HG03342 (cell line): ENCODE data around the gene CFAP221.

Experiments used
- ATAC-seq: cut with Tn5 transposase; IDR thresholded peaks from one replicate; pipeline ENCODE4 v1.9.1; 2021; ENCODE audit warnings: mild to moderate bottlenecking, moderate library complexity; ENCODE audit not compliant: unreplicated experiment

Gene CFAP221

DNA sequence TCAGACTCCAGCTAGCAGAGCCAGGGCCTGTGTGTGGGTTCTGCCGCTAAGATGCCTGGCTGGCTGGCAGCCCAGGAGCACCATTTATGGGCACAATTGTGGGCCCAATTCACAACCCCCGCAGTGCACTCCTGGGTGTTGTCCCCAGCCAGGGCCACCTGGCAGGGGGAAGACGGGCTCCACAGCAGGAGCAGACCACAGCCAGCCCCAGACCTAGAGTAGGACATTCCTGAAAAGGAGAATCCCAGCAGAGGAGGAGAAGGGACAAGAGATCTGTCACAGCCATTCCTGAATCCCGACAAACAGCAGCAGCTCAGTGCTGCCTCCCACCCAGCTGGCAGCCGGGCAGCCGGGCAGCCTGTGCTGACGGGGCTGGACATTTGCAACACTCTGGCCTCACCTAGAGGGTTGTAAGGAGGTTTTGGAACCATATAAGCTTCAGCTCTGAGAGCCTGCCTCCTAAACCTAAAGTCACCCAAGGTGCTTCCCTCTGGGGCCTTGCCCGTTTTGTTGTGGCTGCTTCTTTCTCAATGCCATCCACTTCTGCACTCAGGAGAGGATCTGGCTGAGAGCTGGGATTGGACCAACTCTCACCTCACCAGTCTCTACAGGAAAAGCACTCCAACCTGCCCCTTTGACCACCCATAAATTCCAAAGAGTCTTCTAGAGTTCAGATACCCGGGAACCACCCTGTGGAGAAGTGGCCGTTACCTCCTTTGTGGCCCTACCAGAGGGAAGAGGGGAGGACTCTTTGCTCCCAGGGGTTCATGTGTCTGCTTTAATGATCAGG lies 130.7 kb downstream of the CFAP221 start:
- no peak for ATAC-seq

DNA sequence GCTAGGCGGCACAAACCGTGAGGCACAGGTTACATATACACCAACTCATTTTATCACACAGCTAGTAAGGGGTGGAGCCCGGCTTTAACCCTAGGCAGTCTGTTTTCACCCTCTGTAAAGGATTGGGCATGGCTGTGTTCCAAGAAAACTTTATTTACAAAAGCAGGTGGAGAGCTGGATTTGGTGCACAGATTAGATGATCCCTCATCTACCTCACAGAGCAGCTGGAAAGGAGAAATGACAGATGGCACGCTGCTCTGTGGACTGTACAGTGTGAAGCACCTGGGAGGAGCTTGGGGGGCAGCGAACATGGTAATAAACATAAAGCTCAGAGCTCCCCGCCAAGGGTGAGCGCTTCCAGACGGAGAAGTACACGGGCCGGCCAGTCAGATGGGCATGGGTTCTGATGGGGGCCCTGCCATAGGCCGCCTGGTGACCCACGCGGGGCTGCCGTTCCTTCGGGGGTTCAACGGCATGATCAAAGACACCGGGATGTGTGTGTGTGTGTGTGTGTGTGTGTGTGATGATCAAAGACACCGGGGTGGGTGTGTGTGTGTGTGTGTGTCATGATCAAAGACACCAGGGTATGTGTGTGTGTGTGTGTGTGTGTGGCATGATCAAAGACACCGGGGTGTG lies 133.9 kb downstream of the CFAP221 start:
- no peak for ATAC-seq

DNA sequence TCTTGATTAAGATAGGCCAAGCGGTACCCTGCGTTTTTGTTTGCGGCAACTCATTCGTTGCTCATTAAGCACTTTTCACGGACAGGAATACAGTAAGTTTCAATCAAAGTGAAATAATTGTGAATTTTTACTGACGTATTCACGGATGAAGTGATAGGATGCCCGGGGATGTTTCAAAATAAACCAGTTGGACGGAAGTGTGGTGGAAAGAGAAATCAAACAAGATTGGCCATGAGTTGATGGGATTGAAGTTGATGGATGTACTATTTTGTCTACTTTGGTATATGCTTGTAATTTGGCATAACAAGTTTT lies 135.2 kb downstream of the CFAP221 start:
- ATAC-seq = no peak

DNA sequence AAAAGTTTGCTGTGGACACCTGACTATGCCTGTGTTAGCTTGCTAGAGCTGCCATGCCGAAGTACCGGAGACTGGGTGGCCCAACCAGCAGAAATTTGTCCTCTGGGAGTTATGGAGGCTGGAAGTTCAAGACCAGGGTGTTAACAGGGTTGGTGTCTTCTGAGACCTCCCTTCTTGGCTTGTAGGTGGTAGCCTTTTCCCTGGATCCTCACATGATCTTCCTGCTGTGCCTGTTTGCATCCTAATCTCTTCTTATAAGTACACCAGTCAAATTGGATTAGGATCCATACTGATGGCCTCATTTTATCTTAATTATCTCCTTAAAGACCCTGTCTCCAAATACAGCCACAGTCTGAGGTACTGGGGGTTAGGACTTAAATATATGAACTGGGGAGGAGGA lies 135.6 kb downstream of the CFAP221 start:
- ATAC-seq = no peak

DNA sequence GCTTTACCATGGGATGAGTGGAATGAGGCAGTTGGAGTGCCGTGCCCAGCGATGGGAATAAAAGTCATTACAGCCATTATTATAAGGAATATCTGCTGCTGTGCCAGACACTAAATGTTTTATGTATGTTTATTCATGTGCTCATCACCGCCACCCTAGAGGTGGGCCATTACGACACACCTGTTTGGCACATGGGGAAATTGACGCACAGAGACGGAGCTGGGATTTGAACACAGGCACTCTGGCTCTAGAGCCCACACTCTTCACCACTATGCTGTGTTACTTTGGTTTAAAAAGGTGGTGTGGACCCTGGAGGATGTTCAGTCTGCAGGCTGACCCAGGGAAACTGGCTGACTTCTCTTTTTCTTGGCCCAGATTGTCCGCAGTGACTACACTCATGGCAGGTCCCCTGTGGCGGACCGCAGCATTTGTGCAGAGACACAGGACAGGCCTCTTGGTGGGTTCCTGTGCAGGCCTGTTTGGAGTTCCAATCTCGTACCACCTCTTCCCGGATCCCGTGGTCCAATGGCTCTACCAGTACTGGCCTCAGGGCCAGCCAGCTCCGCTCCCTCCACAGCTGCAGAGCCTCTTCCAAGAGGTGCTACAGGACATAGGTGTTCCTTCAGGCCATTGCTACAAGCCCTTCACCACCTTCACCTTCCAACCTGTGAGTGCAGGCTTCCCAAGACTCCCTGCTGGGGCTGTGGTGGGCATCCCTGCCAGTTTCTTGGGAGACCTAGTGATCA lies 136.4 kb downstream of the CFAP221 start:
- no peak for ATAC-seq

DNA sequence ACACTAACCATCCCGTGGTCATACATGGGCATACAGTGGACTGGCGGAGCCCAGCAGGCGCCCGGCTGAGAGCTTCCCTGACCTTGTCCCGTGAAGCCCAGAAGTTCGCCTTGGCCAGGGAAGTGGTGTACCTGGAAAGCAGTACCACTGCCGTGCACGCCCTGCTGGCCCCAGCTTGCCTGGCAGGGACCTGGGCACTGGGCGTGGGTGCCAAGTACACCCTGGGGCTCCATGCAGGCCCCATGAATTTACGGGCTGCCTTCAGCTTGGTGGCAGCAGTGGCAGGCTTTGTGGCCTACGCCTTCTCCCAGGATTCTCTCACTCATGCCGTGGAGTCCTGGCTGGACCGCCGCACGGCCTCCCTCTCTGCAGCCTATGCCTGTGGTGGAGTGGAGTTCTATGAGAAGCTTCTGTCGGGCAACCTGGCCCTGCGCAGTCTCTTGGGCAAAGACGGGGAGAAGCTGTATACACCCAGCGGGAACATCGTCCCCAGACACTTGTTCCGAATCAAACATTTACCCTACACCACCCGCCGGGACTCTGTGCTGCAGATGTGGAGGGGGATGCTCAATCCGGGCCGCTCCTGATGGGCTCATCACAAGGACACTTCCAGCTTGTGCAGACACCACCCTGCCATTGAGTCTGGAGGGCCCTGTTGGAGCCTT lies 137.1 kb downstream of the CFAP221 start:
- no peak for ATAC-seq

DNA sequence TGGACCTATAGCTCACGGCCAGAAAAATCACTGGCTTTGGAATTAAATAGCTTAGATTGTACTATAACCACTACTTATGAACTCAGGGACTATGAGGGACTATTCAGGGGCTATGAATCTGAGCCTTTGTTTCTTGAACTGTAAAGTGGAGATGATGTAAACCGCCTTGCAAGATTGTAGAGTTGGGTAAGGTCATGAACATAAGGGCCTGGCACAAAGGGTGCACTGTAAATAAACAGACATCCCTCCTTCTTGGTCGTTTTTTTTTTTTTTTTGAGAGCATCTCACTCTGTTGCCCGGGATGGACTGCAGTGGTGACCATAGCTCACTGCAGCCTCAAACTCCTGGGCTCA lies 137.6 kb downstream of the CFAP221 start:
- no peak for ATAC-seq

DNA sequence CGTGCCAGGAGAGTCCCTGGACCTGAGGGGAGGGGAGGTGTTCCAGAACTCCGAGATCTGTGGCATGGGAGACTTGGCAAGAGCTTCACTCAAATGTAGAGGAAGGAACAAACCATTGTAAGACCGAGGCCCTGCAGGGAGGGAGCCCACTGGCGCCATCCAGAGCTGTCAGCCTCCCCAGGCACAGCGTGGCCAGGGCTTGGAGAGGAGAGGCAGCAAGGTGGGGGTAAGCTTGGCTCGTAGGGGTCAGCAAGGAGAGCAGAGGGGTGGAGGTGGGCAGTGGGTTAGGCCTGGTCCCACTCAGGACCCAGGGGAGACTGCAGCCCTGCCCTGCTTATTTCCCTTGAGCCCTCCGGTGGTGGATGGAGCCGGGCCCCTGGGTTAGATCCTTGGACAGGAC lies 138.3 kb downstream of the CFAP221 start:
- ATAC-seq = no peak

DNA sequence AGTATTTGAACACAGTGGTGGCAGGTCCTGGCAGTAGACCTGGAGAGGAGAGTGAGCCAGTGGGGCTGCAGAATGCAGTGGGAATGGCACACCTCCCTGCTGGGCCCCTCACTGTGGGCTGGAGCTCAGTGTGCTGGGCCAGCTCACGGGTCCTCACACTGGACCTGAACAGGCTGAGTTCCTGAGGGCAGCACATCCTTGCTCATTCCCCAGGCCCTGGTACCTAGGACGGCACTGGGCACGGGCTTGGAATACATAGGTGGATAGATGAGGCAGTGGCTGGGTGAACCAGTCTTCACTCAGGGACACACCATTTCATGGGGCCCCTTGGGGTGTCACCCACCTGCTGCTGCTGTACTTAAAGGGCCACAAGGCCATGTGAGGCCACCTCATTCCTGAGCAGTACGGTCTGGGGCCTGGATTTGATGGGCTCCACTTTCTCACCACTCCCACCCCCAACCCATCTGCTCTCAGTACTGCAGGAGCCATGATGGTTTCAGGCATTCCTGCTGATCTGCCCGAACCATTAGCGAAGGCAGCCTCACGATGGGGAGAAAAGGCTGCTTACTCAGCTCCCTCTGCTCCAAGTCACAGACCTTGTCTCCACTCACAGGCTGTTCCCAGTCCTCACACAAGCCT lies 138.9 kb downstream of the CFAP221 start:
- ATAC-seq = no peak

DNA sequence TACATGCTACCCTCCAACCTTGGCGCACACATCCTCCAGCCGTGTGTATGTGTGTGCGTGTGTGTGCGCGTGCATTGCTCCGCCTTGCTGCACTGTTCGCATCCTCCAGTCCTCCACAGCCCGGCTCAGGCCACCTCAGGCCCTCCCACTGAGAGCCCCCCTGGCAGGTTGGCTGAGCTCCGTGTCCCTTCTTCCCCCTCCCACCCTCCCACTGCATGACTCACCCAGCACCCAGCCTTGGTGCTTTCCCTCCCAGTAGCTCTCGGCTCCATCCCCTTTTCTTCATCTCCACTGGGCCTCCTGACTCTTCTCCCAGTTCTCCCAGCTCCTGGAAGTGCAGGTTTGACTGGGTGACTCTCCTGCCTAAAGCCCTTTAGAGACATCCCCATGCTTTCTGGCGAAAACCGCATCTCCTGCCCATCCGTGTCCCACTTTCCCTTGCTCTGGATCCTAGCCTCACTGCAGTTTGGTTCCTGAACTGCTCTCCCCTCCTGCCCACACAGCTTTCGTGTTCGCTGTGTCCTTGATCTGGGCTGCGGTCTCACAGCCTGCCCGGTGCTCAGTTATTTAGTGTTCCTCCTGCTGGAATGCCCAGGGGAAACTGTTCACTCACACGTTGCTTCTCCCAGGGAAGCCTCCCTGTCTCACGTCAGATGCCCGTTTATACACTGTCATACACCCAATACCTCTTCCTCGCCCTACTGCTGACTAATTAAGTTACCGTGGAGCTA lies 139.6 kb downstream of the CFAP221 start:
- no peak for ATAC-seq

DNA sequence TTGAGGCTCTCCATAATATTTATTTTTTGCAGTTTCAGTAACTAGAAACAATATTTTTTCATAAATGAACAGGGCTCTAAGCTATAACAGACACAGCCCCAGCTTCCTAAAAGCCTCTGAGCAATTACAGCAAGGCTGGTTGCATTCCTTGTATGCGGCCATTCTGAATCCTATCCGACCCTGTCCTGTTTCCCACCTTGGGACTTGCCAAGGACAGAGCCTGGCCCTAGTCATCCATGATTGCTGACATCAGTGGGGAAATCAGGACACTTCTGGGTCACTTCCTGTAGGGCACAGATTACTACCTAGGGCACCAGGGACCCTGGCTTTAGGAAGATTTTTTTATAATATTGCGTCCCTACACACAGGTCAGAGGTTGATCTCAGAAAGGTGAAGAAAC lies 140.3 kb downstream of the CFAP221 start:
- ATAC-seq = no peak

DNA sequence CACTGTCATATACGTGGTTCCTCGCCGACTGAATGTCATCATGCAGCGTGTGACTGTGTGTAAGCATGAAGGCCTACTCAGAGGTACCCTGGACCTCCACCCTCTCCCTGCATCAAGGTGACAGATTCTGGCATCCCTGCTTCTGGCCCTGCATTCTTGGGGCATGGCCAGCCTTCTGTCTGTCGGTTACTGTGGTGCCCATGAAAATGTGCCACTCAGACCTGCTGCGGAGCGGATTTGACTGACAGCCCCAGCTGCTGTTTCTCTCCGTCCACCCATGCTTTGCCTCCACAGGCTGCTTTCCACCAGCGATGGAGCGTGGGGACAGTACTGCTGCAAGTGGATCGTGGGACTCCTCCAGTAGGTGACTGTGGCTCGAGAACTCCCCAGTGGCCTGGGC lies 144.4 kb downstream of the CFAP221 start:
- no peak for ATAC-seq

DNA sequence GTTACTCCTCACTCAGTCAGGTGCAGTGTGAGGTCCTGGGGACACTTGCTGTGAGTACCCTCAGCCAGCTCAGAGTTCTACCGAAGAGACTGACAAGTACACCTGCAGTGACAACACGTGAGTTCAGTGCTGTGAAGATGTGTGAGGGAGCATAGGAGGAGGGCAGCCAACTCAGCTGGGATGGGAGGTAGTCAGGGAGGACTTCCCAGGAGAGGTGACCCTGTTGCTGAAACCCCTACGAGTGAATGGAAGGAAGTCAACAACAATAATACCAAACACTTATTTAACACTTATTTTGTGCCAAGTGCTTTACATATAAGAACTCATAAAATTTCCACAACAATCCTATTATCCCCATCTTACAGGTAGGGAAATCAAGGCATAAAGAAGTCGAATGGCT lies 145.0 kb downstream of the CFAP221 start:
- no peak for ATAC-seq

DNA sequence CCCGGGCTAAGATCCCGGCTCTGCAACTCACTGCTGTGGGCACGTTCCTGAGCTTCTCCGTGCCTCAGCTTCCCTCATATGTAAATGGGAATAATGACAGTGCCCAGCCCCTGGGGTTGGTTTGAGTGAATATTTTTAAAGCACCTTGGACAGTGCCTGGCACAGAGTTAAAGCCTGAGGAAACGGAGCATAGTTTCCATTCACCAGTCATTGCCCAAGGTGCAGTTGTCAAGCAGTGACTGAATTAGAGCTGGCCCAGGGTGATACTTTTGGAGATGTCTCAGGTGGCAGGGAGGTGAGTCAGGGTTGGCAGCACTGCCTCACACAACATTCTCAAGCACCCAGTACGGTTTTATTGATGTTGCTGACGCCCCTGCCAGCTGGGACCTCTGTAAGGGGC lies 146.9 kb downstream of the CFAP221 start:
- no peak for ATAC-seq

DNA sequence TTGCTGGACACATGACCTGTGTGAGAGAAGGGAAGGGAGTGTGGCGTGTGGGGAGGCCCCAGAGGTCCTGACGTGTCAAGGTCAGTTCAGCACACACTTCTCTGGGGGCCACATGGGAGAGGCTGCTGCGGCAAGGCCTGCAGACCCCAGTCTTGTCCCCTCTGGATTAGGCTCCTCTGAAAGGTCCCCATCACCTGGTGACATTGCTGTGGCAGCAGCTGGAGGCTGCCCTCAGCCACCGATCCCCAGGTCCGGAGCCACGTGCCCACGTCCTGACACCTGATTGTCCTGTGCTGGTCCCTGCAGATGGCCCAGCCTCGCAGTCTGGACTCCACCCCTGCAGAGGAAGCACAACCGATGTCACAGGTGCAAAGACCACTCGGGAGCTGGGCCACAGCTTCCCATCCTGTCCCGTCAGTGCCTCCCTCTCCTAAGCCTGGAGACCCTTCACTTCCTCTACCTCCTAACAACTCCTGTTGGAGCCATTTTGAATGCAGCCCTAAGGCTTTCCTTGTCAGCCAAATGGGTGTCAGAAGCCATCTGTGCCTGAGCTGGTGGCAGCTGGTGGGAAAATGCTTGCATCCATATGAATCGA lies 147.5 kb downstream of the CFAP221 start:
- ATAC-seq = no peak

DNA sequence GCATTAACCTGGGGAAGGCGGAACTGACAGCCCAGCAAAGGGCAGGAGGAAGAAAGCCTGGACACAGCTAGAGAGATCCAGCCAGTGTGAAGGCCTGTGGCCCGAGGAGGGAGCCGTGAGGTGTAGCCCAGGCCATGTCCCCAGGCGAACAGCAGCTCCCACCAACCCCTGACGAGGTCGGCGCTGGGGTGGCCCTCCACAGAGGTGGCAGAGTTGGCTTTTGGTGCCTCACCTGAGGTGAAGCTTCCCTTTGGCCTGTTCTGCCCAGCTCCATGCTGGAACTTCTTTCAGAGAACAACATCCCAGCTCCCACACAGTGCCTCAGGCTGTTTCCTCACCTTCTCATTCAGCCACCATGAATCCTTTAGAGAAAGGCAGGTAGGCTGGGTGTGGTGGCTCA lies 148.1 kb downstream of the CFAP221 start:
- ATAC-seq = no peak

DNA sequence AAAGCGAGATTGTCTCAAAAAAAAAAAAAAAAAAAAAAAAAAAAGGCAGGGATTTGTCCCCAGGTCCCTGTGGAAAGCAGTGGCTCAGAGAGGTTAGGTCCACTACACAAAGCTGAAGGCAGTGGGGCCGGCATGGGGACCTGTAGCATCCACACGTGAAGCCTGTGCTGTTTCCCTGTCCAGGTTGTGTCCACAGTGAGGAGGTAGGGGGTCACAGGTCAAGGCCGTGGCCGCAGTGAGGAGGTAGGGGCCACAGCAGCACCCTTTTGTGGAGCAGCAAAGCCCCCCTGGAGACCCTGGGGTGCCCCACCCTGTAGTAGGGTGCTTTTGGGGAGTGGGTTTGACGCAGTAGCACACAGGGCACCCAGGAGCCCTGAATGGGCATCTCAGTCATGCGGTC lies 148.7 kb downstream of the CFAP221 start:
- ATAC-seq = no peak

DNA sequence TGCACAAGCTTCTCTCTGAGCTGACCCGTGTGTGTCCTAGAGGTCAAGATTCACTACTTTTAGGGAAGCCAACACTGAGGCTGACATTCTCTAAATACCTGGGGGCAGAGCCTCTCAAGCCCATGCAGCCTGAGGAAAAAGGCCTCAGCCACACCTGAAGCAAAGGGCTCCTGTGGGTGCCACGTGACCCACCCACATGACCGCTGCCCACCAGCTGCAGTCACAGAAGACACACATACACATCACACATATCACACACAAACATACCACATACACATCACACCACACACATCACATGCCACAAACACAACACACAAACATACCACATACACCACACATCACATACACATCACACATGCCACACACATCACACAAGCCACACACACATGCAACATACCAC lies 149.3 kb downstream of the CFAP221 start:
- ATAC-seq = no peak

DNA sequence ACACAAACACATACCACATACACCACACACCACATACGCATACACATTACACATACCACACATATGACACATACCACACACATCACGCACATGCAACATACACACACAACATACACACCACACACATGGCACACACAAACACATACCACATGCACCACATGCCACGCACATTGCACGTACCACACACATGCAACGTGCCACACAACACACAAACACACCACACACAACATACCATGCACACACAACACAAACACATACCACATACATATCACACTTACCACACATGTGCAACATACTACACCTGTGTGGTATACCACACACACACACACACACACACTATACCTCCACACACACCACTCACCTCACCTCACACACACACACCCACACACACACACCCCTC lies 149.7 kb downstream of the CFAP221 start:
- no peak for ATAC-seq

DNA sequence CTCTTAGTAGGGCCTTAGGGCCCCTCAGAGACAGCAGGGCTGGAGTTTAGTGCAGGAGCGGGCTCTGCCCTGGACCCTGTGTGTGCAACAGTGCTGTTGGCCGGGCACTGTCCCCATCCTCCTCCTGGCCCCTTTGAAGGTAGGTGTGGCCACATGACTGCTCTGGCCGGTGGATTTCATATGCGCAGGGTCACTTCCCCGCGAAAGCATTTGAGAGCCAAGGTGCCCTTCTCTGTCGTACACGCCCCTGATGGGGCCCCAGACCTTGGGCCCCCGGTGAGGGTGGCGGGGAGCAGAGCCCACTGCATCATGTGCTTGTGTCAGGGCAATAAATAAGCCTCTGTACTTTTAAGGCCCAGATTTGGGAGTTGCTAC lies 150.2 kb downstream of the CFAP221 start:
- ATAC-seq = no peak
